K562 (cell line): ENCODE results near the gene CISD3. TPM values are rescaled to one million over a fixed set of nuclear protein-coding genes. Genes with fewer than 3 reads are reported as not detected.
A peak's percentile ranks its signal among the peaks of the same experiment; 100 is the strongest.

Source experiments
- ATAC-seq: fragments of 200-7000 bp; cut with Tn5 transposase; 3 replicates; pipeline ENCODE4 v1.9.1; 2020; ENCODE audit warnings: moderate library complexity
- BruUV-seq: library from RNA; stranded (reverse); fragments of 400-500 nt; replicated peaks from 2 replicates; lab custom pipeline; 2021; lab: Mats Ljungman, UMichigan
- CTCF ChIA-PET: fragments of 300-600 bp; formaldehyde crosslinking; extraction: SDS; loops from one replicate; lab custom pipeline; 2021; ENCODE audit warnings: low intra/inter-chr PET ratio; lab: Yijun Ruan, JAX
- POLR2A ChIA-PET: fragments of 300-600, 350-650 bp; sonication (Branson Sonifier 250); formaldehyde crosslinking; extraction: SDS; loops from one replicate; lab custom pipeline; 2021; ENCODE audit warnings: antibody characterized with exemption, inconsistent platforms; lab: Yijun Ruan, JAX
- DNase-seq, 4 experiments: peaks; one replicate each; pipeline versions ENCODE4 v3.0.0 to v3.0.0-alpha.2; 2011 to 2018; ENCODE audit warnings: low spot score in 3 of 4, mixed read lengths in 3 of 4; ENCODE audit errors: extremely low read depth in 1 of 4
- FAIRE-seq: peaks from 2 replicates; lab custom pipeline; 2011; peaks lifted over from hg19 to GRCh38; lab: Jason Lieb, UNC
- H2AFZ ChIP-seq: 2 replicates; pipeline ENCODE4 v1.6.0; 2011; ENCODE audit warnings: low read depth, low read length, control low read depth, inconsistent platforms
- H3K27ac ChIP-seq: fragments of 200-600 bp; 3 replicates; pipeline ENCODE4 v1.8.0; 2011; ENCODE audit warnings: low read depth, mild to moderate bottlenecking, control low read depth, inconsistent platforms, low read length, moderate library complexity, mixed read lengths; ENCODE audit errors: extremely low read depth
- H3K27me3 ChIP-seq, 2 experiments: fragments of 300-600 bp in 1 of 2; 2 replicates in 1 of 2; 3 replicates in 1 of 2; pipeline versions ENCODE4 v1.6.0 to v1.8.0; 2011; ENCODE audit warnings: inconsistent platforms in 2 of 2, low read length in 2 of 2, mild to moderate bottlenecking in 1 of 2, mixed read lengths in 1 of 2, moderate library complexity in 1 of 2; ENCODE audit not compliant: control insufficient read depth in 2 of 2, insufficient read depth in 2 of 2
- H3K36me3 ChIP-seq: fragments of 300-600 bp; 3 replicates; pipeline ENCODE4 v1.8.0; 2011; ENCODE audit warnings: mild to moderate bottlenecking, low read length, inconsistent platforms; ENCODE audit not compliant: control insufficient read depth, insufficient read depth
- H3K4me1 ChIP-seq, 2 experiments: fragments of 200-600 bp in 1 of 2; replicated peaks in 1 of 2; 2 replicates in 1 of 2; 3 replicates in 1 of 2; pipeline versions ENCODE4 v1.5.1 to v1.8.0; 2011; ENCODE audit warnings: inconsistent platforms in 2 of 2, low read length in 2 of 2, mild to moderate bottlenecking in 1 of 2, mixed read lengths in 1 of 2, moderate library complexity in 1 of 2; ENCODE audit not compliant: control insufficient read depth in 2 of 2, insufficient read depth in 2 of 2
- H3K4me2 ChIP-seq: 2 replicates; pipeline ENCODE4 v1.6.1; 2011; ENCODE audit warnings: low read length, control low read depth, inconsistent platforms, mixed read lengths; ENCODE audit not compliant: insufficient read depth
- H3K4me3 ChIP-seq: fragments of 200-600 bp; sonication (generic), shearing (Covaris generic); 2 replicates; pipeline ENCODE4 v1.5.1; 2016; ENCODE audit warnings: control low read depth, inconsistent platforms
- H3K79me2 ChIP-seq: fragments of 200-600 bp; 3 replicates; pipeline ENCODE4 v1.8.0; 2011; ENCODE audit warnings: low read length, inconsistent platforms; ENCODE audit not compliant: control insufficient read depth, insufficient read depth
- H3K9ac ChIP-seq, 2 experiments: 2 replicates each; pipeline versions ENCODE4 v1.6.0 to v1.6.1; 2011; ENCODE audit warnings: low read depth in 2 of 2, low read length in 2 of 2, control low read depth in 1 of 2, inconsistent platforms in 1 of 2, mild to moderate bottlenecking in 1 of 2, mixed read lengths in 1 of 2; ENCODE audit not compliant: insufficient read depth in 1 of 2
- H3K9me1 ChIP-seq: one replicate; pipeline ENCODE4 v1.6.0; 2011; ENCODE audit warnings: inconsistent platforms, mild to moderate bottlenecking, low read length, moderate library complexity; ENCODE audit not compliant: control insufficient read depth, insufficient read depth
- H3K9me3 ChIP-seq: replicated peaks from 2 replicates; pipeline ENCODE4 v1.5.1; 2011; ENCODE audit warnings: low read depth, low read length, inconsistent platforms; ENCODE audit not compliant: control insufficient read depth, insufficient read depth
- H4K20me1 ChIP-seq: replicated peaks from 2 replicates; pipeline ENCODE4 v1.6.1; 2011; ENCODE audit warnings: low read length, inconsistent platforms, mixed read lengths; ENCODE audit not compliant: control insufficient read depth, insufficient read depth
- HEY1 ChIP-seq: fragments of 250-450 bp; sonication (Bioruptor Pico); IDR thresholded peaks from 2 replicates; pipeline ENCODE4 v1.5.0; 2020; ENCODE audit warnings: mild to moderate bottlenecking, moderate library complexity, borderline replicate concordance
- MAZ ChIP-seq, 2 experiments: fragments of 450-650 bp in 1 of 2; sonication (generic) in 1 of 2; formaldehyde crosslinking; IDR thresholded peaks in 1 of 2; conservative IDR thresholded peaks in 1 of 2; 2 replicates each; pipeline versions ENCODE4 v1.4.0 to v1.5.0; 2020; ENCODE audit warnings: mild to moderate bottlenecking in 1 of 2, missing genetic modification reagents in 1 of 2
- PHB2 ChIP-seq: fragments of 450-650 bp; IDR thresholded peaks from 2 replicates; pipeline ENCODE4 v1.6.1; 2017; ENCODE audit warnings: low read depth
- POLR2G ChIP-seq: fragments of 200-400 bp; formaldehyde crosslinking; IDR thresholded peaks from 2 replicates; pipeline ENCODE4 v1.6.1; 2017; ENCODE audit warnings: low read depth, mild to moderate bottlenecking, antibody characterized with exemption, low read length, moderate library complexity
- ZKSCAN1 ChIP-seq: fragments of 150-350 bp; IDR thresholded peaks from 2 replicates; pipeline ENCODE4 v1.6.1; 2016; ENCODE audit warnings: low read depth, low read length
- ZNF551 ChIP-seq: fragments of 250-450 bp; sonication (Bioruptor Pico); IDR thresholded peaks from 2 replicates; pipeline ENCODE4 v1.5.0; 2021; ENCODE audit warnings: mild to moderate bottlenecking, moderate library complexity
- ZNF586 ChIP-seq: fragments of 450-650 bp; formaldehyde crosslinking; conservative IDR thresholded peaks from 2 replicates; pipeline ENCODE4 v1.4.0; 2020; ENCODE audit warnings: mild to moderate bottlenecking, moderate library complexity
- ZNF699 ChIP-seq: fragments of 250-450 bp; sonication (Bioruptor Pico); IDR thresholded peaks from 2 replicates; pipeline ENCODE4 v1.8.0; 2021; ENCODE audit warnings: mild to moderate bottlenecking, moderate library complexity; ENCODE audit not compliant: insufficient replicate concordance
- WGBS: fragments of 100-300 bp; shearing (Covaris generic); methylation state at CpG from one replicate; pipeline ENCODE4 v1.1.6; 2016; ENCODE audit warnings: low coverage, mixed read lengths; ENCODE audit not compliant: insufficient coverage; ENCODE audit errors: missing lambda C conversion rate; 5-methylcytosine and 5-hydroxymethylcytosine counted together
- in situ Hi-C: fragments of 300-500 bp; cut with MboI; formaldehyde crosslinking; loops from 4 replicates; pipeline ENCODE4 v1.15.0; 2018; ENCODE audit warnings: inconsistent platforms, mixed read lengths
- intact Hi-C: fragments of 100-400 bp; cut with micrococcal nuclease; formaldehyde crosslinking; loops from 2 replicates; pipeline ENCODE4 v1.14.2; 2022
- polyA plus RNA-seq, 8 experiments: library from polyadenylated mRNA; depleted of rRNA in 4 of 8; stranded (reverse) in 5 of 8; unstranded in 3 of 8; fragments of >200 nt; fragmentation: Nextera tagmentation in 2 of 8; fragmentation: Illumina TruSeq in 1 of 8; extraction: Ambion mirVana in 2 of 8; extraction: Trizol in 1 of 8; gene quantifications; 2 replicates each; pipeline versions ENCODE4 v1.2.1 to v1.2.3, GENCODE V29; 2011 to 2014; ENCODE audit warnings: inconsistent platforms in 1 of 8, missing spikeins in 1 of 8
- total RNA-seq, 7 experiments: library from RNA; depleted of rRNA in 6 of 7; stranded (reverse); fragments of >200 nt in 6 of 7; fragmentation: Illumina TruSeq in 2 of 7; extraction: Trizol in 2 of 7; gene quantifications; 2 replicates each; pipeline versions ENCODE4 v1.2.1 to v1.2.3, GENCODE V29; 2011 to 2021; ENCODE audit warnings: low replicate concordance in 1 of 7
- TF ChIP-seq, protein P1 (sequence below): fragments of 250-450 bp; sonication (Bioruptor Pico); IDR thresholded peaks from 2 replicates; pipeline ENCODE4 v1.5.0; 2021

CISD3 gene
- total and polyA plus RNA-seq, 9 of the 15 experiments (the other 6 are each of a cell fraction or from before 2014, with no cell fraction given) = 5.0 to 60.7 (median 15.7) TPM

DNA sequence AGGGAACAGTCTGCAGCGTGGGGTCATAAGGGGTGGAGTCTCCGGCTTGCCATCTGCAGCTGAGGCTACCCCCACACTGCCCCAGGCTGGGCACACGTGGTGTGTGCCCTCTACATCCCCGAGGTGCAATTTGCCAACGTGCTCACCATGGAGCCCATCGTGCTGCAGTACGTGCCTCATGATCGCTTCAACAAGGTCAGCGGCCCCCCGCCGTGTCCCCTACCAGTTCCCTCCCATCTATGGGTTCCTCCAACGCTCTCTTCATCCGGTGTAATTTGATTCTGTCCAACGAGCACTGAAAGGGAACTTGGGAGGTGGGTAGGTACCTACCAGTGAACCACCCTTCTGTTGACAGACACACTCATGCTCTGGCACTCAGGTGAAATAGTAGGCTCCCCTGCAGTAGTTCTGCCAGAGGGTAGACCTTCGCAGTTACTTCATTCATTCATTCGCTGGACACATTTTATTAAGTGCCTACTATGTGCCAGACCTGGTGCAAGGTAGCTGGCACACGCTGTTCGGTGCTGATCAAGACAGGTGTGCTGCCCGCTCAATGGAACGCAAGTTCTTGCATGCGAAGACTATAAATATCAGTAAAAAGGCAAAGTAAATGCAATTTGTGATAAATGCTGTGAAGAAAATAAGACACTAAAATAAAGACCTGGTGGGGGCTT is 22.3 kb upstream of the CISD3 start:
- H3K4me2 ChIP-seq = no peak overlapping the region
- POLR2A ChIA-PET = interaction anchor here (0.7 to 3.7 kb wide), 6 partner anchors 8 to 31 kb away, joined by 4 to 30 read pairs (median 12); no protein-coding TSS in a partner anchor

GRCh38 chr17:38709104-38709820 is 20.9 kb upstream of the CISD3 start:
- Histone ChIP-seq H3K9ac (peak overlapping the region in 1 of 2 experiments; percentile 70; a peak in 2 of 4 replicates), H3K4me2 (no peak overlapping the region), H3K27ac (no peak overlapping the region), H3K79me2 (peaks cover 34% of the 10 kb centered on the region), H4K20me1 (peaks cover 8% of the 10 kb centered on the region; the same call in 1 of the 2 replicates), H3K4me1 (peaks cover 35 to 65% of the 10 kb centered on the region in 2 experiments), H3K9me1 (peaks cover 4% of the 10 kb centered on the region), H3K36me3 (peaks cover 69% of the 10 kb centered on the region; the same call in 2 of the 3 replicates), H3K4me3 (no peak overlapping the region), H2AFZ (no peak overlapping the region), H3K9me3 (no peaks in the 10 kb centered on the region), H3K27me3 (no peaks in the 10 kb centered on the region)
- POLR2A ChIA-PET = interaction anchor here (0.6 to 3.5 kb wide), 5 partner anchors 9 to 320 kb away, joined by 3 to 30 read pairs (median 3); no protein-coding TSS in a partner anchor
- ATAC-seq (no peak), DNase-seq (no peak), FAIRE-seq (no peak)
- intact Hi-C loops = no loop called here
- in situ Hi-C loops = no loop called here
- 94% methylated on average over 12 of the region's 18 CpGs for WGBS
- BruUV-seq = no TSS peak
- TF ChIP-seq ZNF699 (CRISPR knock-in tag) (no peak), ZNF586 (CRISPR knock-in tag) (no peak), ZNF551 (CRISPR knock-in tag) (no peak), PHB2 (no peak), POLR2G (peak; percentile 41; the same call in 1 of the 2 replicates), MAZ (CRISPR knock-in tag; conservative IDR thresholded peaks at IDR 0.05 in 1 of 2, IDR thresholded peaks at IDR 0.05 in 1 of 2) (no peak)
- TF ChIP-seq, protein P1, sequence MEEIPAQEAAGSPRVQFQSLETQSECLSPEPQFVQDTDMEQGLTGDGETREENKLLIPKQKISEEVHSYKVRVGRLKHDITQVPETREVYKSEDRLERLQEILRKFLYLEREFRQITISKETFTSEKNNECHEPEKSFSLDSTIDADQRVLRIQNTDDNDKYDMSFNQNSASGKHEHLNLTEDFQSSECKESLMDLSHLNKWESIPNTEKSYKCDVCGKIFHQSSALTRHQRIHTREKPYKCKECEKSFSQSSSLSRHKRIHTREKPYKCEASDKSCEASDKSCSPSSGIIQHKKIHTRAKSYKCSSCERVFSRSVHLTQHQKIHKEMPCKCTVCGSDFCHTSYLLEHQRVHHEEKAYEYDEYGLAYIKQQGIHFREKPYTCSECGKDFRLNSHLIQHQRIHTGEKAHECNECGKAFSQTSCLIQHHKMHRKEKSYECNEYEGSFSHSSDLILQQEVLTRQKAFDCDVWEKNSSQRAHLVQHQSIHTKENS = no peak
- CTCF ChIA-PET = no interaction called here

More for the DNA sequence above, 22.3 kb upstream of the CISD3 start:
- no peak for DNase-seq
- TF ChIP-seq POLR2G = peak; percentile 16; the same call in 1 of the 2 replicates
- TF ChIP-seq ZKSCAN1 = peak; percentile 83
- no peak for TF ChIP-seq HEY1 (CRISPR knock-in tag)
- Histone ChIP-seq H3K9me3 (no peaks in the 10 kb centered on the region), H3K79me2 (peaks cover 48% of the 10 kb centered on the region), H3K9me1 (peaks cover 4% of the 10 kb centered on the region), H3K36me3 (peaks cover 55% of the 10 kb centered on the region; the same call in 2 of the 3 replicates), H3K4me1 (peaks cover 35 to 78% of the 10 kb centered on the region in 2 experiments), H2AFZ (no peak overlapping the region), H4K20me1 (peaks cover 8% of the 10 kb centered on the region; the same call in 1 of the 2 replicates), H3K4me3 (no peak overlapping the region), H3K9ac (peak overlapping the region in 1 of 2 experiments; percentile 79; a peak in 2 of 4 replicates), H3K27me3 (no peaks in the 10 kb centered on the region), H3K27ac (no peak overlapping the region)
- in situ Hi-C loops = no loop called here
- ATAC-seq = no peak
- CTCF ChIA-PET = no interaction called here
- no peak for FAIRE-seq
- BruUV-seq = no TSS peak
- 82% methylated on average over 20 of the region's 21 CpGs for WGBS
- intact Hi-C loops = no loop called here
